HG02870 (cell line): ENCODE results near the gene ZNF653.
A peak's percentile ranks its signal among the peaks of the same experiment; 100 is the strongest.
"Not testable (repeated sequence)": the region's sequence is repeated elsewhere in the genome, so short reads cannot be mapped to it uniquely, and the experiment has no call there.

Source experiments
- ATAC-seq: cut with Tn5 transposase; IDR thresholded peaks from one replicate; pipeline ENCODE4 v1.9.1; 2021; ENCODE audit warnings: mild to moderate bottlenecking, moderate library complexity; ENCODE audit not compliant: unreplicated experiment

Gene ZNF653

GRCh38 chr19:11483366-11484111 is 22.1 kb downstream of the ZNF653 start:
- ATAC-seq, result no peak

GRCh38 chr19:11482384-11483050 is 23.1 kb downstream of the ZNF653 start:
- ATAC-seq, result peak; percentile 42

- ATAC-seq, result peak; percentile 54
These were observed 23.9 kb downstream of the ZNF653 start for GRCh38 chr19:11481534-11482383.

GRCh38 chr19:11480715-11481533 is 24.7 kb downstream of the ZNF653 start, which contains the start of gene ELAVL3:
TSS of gene ELAVL3 (minus strand) at chr19:11481046. CDS start at chr19:11480608, 438 bp downstream.
- ATAC-seq, result no peak

GRCh38 chr19:11479898-11480714 is 25.5 kb downstream of the ZNF653 start:
- ATAC-seq, result no peak

GRCh38 chr19:11479090-11479897 is 26.3 kb downstream of the ZNF653 start:
- ATAC-seq, result no peak

GRCh38 chr19:11478167-11479089 is 27.2 kb downstream of the ZNF653 start:
- ATAC-seq, result no peak

GRCh38 chr19:11475861-11476260 is 29.8 kb downstream of the ZNF653 start:
- ATAC-seq, result no peak

GRCh38 chr19:11475343-11475742 is 30.3 kb downstream of the ZNF653 start:
- not testable (repeated sequence) for ATAC-seq

GRCh38 chr19:11473725-11474124 is 31.9 kb downstream of the ZNF653 start:
- ATAC-seq, result no peak

GRCh38 chr19:11468266-11468845 is 37.3 kb downstream of the ZNF653 start:
- not testable (repeated sequence) for ATAC-seq

GRCh38 chr19:11465600-11465999 is 40.0 kb downstream of the ZNF653 start:
- ATAC-seq, result no peak

- no peak for ATAC-seq
These were observed 41.0 kb downstream of the ZNF653 start for GRCh38 chr19:11464333-11465265.

- no peak for ATAC-seq
These were observed 42.2 kb downstream of the ZNF653 start for GRCh38 chr19:11463391-11463790.

- ATAC-seq, result no peak
These were observed 44.2 kb downstream of the ZNF653 start for GRCh38 chr19:11461453-11461852.

- ATAC-seq, result no peak
These were observed 45.4 kb downstream of the ZNF653 start for GRCh38 chr19:11460207-11460606.
